Ovary (tissue), 9 donors: Measurements from ENCODE around the gene FAM20C. TPM values are rescaled to one million over a fixed set of nuclear protein-coding genes. Genes with fewer than 3 reads are reported as not detected.

ENCODE experiments used
- DNase-seq, 5 donors: peaks; one replicate each; pipeline ENCODE4 v3.0.0-alpha.2; 2019 to 2020
- H3K27ac ChIP-seq, 2 donors: fragments of 200-600 bp; one replicate each; pipeline versions ENCODE4 v1.5.1 to v1.8.0; 2019 to 2022
- H3K27me3 ChIP-seq: fragments of 200-600 bp; one replicate; pipeline ENCODE4 v1.8.0; 2022
- H3K36me3 ChIP-seq: fragments of 200-600 bp; sonication (generic); one replicate; pipeline ENCODE4 v1.5.1; 2019
- H3K4me1 ChIP-seq: one replicate; pipeline ENCODE4 v1.8.1; 2013; ENCODE audit warnings: mild to moderate bottlenecking, moderate library complexity; ENCODE audit not compliant: insufficient read depth
- H3K4me3 ChIP-seq: fragments of 200-600 bp; sonication (generic); one replicate; pipeline ENCODE4 v1.5.1; 2017
- H3K9me3 ChIP-seq, 2 donors: fragments of 200-600 bp in 1 of 2; sonication (generic) in 1 of 2; one replicate each; pipeline versions ENCODE4 v1.5.1 to v1.8.1; 2013 to 2019; ENCODE audit warnings: mild to moderate bottlenecking in 1 of 2, moderate library complexity in 1 of 2
- EP300 ChIP-seq: sonication (generic); formaldehyde crosslinking; IDR thresholded peaks from one replicate; pipeline ENCODE4 v1.6.1; 2017; ENCODE audit warnings: antibody characterized with exemption
- POLR2A ChIP-seq: fragments of 450-650 bp; IDR thresholded peaks from one replicate; pipeline ENCODE4 v1.6.1; 2017; ENCODE audit warnings: antibody characterized with exemption, mild to moderate bottlenecking, moderate library complexity
- WGBS, 3 donors: extraction: QIAGEN DNeasy Blood & Tissue Kit in 1 of 3; methylation state at CpG; one replicate each; pipeline versions ENCODE4 v1.1.5 to v1.1.7; 2013 to 2017; 5-methylcytosine and 5-hydroxymethylcytosine counted together
- intact Hi-C, 4 donors: fragments of 100-400 bp; cut with DNase I; formaldehyde crosslinking; loops; one replicate each; pipeline versions ENCODE4 v1.11.0 to v1.15.1; 2022 to 2023
- polyA plus RNA-seq, 2 donors: library from polyadenylated mRNA; stranded (reverse); fragments of 200-250 nt in 1 of 2; fragments of 350-450 nt in 1 of 2; fragmentation: Illumina TruSeq in 1 of 2; extraction: RNeasy Lipid Tissue Mini Kit (QIAGEN cat#74804) in 1 of 2; gene quantifications; one replicate each; pipeline ENCODE4 v1.2.3, GENCODE V29; 2013 to 2014
- total RNA-seq, 7 donors: library from RNA; depleted of rRNA in 2 of 7; stranded (reverse); fragments of >200 nt in 2 of 7; fragmentation: NEBNext Ultra II Directional in 3 of 7; extraction: Animal tissue kit (Norgen Biotek cat#: 25700) in 3 of 7; gene quantifications; one replicate each; pipeline versions ENCODE4 v1.1.0 to v1.2.4, GENCODE V29; 2016 to 2023
- TF ChIP-seq, protein P1 (sequence below), 3 donors: fragments of 450-650 bp in 2 of 3; fragments of 200-600 bp in 1 of 3; IDR thresholded peaks; one replicate each; pipeline versions ENCODE4 v1.5.1 to v1.8.0; 2016 to 2022; ENCODE audit warnings: antibody characterized with exemption in 3 of 3, mild to moderate bottlenecking in 1 of 3
- donor health status: DM: no; HTN: no; CAD: no; lungs with moderate emphysema.
- donor health status: DM: no; HTN: no; CAD: no.
- donor health status: Bipolar disorder and iron deficiency.
- donor health status: DM: yes; HTN: yes; CAD: no.
- donor health status: DM: no; HTN: no; CAD: no.
- donor health status: DM: yes; HTN: yes; CAD: no.

The FAM20C gene
- total and polyA plus RNA-seq, 9 donors, result 6.2 to 80.4 (median 33.5) TPM

DNA sequence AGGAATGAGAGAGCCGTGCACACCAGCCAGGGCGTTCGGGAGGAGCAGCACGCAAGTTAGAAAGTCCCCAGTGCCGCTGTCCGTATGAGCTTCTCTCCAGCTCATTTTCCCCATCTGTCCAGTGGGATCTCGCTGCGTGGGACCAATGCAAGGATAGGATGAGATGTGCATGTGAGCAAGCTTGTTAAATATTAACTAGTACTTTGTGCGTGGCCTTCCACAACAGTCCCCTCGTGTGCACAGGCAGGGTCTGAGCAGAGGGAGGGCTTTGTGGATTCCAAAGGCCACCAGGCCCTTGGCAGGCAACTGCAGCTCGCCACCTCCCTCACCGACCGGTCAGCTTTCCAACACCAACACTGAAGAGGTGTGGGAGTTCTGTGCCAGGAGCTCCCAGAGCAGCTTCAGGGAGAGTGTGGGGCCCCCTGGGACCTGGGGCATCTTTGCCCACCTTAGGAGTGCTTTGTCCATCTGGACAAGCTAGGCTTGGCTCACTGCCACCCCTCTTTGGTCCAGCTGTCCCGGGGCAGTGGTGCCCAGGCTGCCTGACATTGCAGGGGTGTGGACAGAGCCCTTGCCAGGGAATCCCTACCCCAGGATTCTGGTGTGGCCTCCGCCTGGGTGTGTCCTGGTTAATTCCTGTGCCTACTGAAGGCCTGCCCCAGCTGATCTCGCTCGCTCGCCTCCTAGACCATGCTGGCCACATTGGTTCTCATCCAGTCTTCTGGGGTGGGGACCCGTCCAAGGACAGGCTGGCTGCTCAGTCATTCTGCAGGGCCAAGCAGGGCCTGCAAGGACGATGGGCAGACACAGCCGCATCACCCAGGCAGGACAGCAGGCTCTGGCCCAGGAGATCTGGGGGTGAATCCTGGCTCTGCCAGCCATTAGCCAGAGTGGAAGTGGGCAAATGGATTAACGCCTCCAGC, 5.3 kb downstream of the FAM20C start:
- H3K9me3 ChIP-seq, result no peaks in the 10 kb centered on the region
- H3K36me3 ChIP-seq, result no peaks in the 10 kb centered on the region
- intact Hi-C loops, result no loop called here
- 88 to 92% (median 89%) methylated on average over 20 to 22 of the region's 22 CpGs for WGBS, 3 donors
- DNase-seq, result no peak
- no peak overlapping the region for H3K4me3 ChIP-seq
- peaks cover 12% of the 10 kb centered on the region for H3K4me1 ChIP-seq
- TF ChIP-seq, protein P1, sequence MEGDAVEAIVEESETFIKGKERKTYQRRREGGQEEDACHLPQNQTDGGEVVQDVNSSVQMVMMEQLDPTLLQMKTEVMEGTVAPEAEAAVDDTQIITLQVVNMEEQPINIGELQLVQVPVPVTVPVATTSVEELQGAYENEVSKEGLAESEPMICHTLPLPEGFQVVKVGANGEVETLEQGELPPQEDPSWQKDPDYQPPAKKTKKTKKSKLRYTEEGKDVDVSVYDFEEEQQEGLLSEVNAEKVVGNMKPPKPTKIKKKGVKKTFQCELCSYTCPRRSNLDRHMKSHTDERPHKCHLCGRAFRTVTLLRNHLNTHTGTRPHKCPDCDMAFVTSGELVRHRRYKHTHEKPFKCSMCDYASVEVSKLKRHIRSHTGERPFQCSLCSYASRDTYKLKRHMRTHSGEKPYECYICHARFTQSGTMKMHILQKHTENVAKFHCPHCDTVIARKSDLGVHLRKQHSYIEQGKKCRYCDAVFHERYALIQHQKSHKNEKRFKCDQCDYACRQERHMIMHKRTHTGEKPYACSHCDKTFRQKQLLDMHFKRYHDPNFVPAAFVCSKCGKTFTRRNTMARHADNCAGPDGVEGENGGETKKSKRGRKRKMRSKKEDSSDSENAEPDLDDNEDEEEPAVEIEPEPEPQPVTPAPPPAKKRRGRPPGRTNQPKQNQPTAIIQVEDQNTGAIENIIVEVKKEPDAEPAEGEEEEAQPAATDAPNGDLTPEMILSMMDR (IDR thresholded peaks at IDR 0.05), result no peak
- TF ChIP-seq POLR2A, result no peak
- no peak for TF ChIP-seq EP300
- H3K27ac ChIP-seq, result no peak overlapping the region
- H3K27me3 ChIP-seq, result no peaks in the 10 kb centered on the region

DNA sequence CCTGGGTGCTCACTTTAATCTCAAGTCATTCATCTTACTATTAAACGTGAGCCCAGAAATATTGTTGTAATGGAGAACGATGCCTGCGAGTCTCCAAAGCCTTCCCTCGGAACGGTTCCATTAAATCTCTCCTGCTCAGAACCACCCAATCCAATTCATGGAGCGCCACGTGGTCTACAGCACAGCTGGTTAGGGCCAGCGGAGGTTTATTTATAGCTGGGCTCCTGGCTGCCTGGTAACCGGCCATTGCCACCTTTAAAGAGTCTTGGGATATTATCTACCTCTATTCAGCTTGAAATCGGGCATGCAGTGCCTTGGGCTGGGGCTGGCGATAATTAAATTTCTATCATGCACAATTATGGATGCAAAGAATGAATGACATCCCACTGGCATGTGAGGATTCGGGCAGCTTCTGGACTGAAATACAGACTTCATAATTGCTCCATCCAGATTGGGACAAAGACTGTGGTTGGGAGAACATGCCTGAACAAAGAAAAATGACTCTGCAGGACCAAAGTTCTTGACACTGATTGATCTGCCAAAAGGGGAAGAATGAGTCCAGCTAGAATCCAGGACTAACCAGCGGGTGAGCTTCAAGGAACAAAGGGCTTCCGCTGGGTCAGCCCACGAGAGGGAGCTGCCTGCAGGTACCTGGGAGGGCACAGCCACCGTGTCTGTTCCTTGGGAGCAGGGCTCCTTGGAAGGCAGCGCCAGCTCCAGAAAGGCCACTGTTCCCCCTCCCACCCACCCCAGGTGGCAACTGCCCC, 7.3 kb downstream of the FAM20C start:
- Histone ChIP-seq H3K36me3 (no peaks in the 10 kb centered on the region), H3K4me1 (peaks cover 9% of the 10 kb centered on the region), H3K27ac (no peak overlapping the region), H3K9me3 (no peaks in the 10 kb centered on the region), H3K27me3 (no peaks in the 10 kb centered on the region), H3K4me3 (no peak overlapping the region)
- 83 to 84% (median 83%) methylated on average over 17 of the region's 17 CpGs for WGBS, 3 donors
- DNase-seq, result no peak
- TF ChIP-seq POLR2A, result no peak
- no peak for TF ChIP-seq EP300
- TF ChIP-seq, protein P1 (IDR thresholded peaks at IDR 0.05), result no peak
- intact Hi-C loops, result no loop called here

DNA sequence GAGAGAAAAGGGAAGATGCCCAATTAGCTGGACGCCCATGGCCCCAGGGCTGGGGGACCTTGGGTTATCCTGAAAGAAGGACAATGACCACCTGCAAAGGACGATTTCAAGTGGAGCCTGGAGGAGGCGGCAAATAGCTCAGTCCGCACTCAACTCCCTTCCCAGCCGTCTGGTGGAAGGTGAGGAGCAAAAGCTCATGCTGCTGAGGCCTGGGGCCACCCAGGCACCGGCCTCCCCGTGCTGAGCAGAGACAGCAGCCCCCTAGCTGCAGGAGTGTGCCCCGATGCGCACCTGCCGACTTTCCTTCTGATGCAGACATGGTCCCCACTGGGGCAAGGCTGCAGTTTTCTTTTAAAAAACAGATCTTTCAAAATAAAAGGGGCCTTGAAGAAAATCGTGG, 7.9 kb downstream of the FAM20C start:
- 85 to 90% (median 88%) methylated on average over 11 of the region's 11 CpGs for WGBS, 3 donors
- peaks cover 5% of the 10 kb centered on the region for H3K4me1 ChIP-seq

DNA sequence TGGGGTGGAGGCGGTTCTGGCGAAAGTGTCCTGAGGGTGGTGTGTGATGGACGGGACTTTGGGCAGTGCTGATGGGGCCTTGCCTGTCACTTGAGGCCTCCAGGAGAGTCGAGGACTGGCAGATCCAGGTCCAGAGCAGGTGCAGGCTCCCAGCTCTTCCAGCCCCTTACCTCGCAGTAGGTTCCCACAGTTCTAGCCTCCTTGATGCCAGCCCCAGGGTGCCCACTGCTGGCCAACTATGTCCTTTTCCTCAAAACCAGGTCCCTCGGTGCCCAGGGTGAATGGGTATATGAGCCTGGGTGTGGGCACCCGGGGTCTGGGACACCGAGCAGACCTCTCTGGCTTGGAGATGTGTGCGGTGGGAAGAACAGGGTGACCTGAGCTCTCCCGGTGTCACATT, 8.3 kb downstream of the FAM20C start:
- H3K4me3 ChIP-seq, result no peak overlapping the region
- TF ChIP-seq, protein P1 (IDR thresholded peaks at IDR 0.05), result no peak
- TF ChIP-seq EP300, result no peak
- TF ChIP-seq POLR2A, result no peak
- H3K9me3 ChIP-seq, result no peaks in the 10 kb centered on the region
- intact Hi-C loops, result no loop called here
- no peaks in the 10 kb centered on the region for H3K27me3 ChIP-seq
- 75 to 82% (median 80%) methylated on average over 10 of the region's 10 CpGs for WGBS, 3 donors
- H3K27ac ChIP-seq, result no peak overlapping the region
- H3K36me3 ChIP-seq, result no peaks in the 10 kb centered on the region
- H3K4me1 ChIP-seq, result peaks cover under 1% of the 10 kb centered on the region
- no peak for DNase-seq

More for the DNA sequence above, 7.9 kb downstream of the FAM20C start:
- H3K27me3 ChIP-seq, result no peaks in the 10 kb centered on the region
- no peak overlapping the region for H3K4me3 ChIP-seq
- H3K9me3 ChIP-seq, result no peaks in the 10 kb centered on the region
- intact Hi-C loops, result no loop called here
- H3K36me3 ChIP-seq, result no peaks in the 10 kb centered on the region
- no peak for DNase-seq
- H3K27ac ChIP-seq, result no peak overlapping the region
- TF ChIP-seq POLR2A, result no peak
- TF ChIP-seq, protein P1 (IDR thresholded peaks at IDR 0.05), result no peak
- TF ChIP-seq EP300, result no peak
